ENCODE results near the gene PLIN4.

PLIN4 gene

DNA sequence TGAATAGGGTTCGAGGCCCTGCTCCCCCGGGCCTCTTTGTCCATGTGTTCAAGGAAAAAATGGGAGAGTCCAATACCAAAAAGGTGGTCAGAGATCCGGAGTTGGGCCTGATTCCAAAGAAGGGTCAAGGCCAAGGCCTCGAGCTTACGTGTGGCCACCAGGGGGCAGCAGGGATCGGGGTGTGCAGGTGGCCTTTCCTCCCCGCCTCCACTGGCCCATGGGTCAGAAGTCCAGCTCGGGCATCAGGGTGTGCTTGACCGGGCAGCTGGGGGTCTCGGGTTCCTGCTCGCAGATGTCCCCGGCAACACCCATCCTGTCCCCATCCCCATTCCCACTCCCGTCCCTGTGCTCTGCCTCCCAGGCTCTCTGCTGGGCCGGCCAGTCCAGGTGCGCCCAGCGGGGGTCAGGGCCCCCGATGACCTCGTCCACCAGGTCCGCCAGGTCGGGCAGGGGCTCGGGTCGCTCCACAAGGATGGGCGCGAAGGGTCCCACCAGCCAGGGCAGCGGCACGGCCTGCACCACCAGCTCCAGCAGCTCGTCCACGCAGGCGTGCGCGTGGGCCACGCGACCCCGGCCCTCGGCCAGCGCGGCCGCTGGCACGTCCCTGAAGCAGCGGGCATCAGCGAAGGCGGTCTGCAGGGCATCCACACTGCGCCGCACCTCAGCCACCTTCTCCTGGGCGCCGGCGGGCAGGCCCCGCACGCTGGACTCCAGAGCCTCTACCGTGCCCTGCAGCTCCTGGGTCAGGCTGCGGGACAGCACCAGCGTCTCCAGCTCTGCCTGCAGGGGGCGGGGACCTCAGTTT, 5.2 kb upstream of the PLIN4 start:
- no peak for DNase-seq

GRCh38 chr19:4522291-4523002, 4.2 kb upstream of the PLIN4 start:
- DNase-seq, result no peak

DNA sequence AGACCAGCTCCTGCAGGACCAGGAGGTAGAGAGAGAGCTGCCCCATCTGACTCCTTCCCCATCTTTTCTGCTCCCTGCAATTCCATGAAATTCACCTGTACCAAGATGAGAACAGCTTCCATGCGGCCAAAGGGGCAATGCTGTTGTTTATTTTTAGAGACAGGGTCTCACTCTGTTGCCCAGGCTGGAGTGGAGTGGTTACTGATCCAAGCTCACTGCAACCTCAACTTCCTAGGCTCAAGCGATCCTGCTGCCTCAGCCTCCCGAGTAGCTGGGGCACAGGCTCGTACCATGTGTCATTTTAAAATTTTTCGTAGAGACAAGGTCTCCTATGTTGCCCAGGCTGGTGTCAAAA, 3.6 kb upstream of the PLIN4 start:
- DNase-seq, result no peak

DNA sequence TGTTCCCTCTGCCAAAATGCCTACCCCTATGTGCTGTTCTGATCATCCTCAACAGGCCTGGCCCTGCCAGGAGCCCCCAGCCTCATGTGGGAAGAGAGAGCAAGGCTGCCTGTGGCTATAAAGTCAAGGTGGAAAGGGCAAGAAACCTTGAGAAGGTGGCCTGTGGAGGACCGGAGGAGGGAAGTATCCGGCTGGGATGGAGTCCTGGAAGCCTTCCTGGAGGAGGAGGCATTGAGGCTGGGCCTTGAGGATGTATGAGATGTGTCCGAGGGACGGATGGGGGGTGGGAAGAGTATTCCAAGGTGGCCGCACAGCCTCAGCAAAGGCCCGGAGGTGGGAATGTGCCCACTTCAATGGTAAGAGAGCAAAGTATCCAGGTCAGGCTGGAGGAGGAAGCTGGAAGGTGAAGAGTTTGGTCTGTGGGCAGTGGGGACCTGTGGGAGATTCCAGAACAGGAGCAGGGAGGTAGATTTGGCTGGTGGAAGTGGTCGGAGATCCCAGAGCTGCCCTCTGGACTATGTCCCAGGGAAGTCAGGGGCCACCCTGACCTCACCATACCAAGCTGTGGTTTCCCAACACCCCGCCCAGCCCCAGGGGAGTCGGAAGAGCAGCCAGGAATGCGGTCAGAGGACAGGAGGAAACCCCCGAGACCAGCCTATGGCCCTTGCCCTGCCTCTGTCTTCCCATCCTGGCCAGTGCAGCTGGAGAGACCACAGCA, 3.0 kb upstream of the PLIN4 start:
- no peak for DNase-seq

DNA sequence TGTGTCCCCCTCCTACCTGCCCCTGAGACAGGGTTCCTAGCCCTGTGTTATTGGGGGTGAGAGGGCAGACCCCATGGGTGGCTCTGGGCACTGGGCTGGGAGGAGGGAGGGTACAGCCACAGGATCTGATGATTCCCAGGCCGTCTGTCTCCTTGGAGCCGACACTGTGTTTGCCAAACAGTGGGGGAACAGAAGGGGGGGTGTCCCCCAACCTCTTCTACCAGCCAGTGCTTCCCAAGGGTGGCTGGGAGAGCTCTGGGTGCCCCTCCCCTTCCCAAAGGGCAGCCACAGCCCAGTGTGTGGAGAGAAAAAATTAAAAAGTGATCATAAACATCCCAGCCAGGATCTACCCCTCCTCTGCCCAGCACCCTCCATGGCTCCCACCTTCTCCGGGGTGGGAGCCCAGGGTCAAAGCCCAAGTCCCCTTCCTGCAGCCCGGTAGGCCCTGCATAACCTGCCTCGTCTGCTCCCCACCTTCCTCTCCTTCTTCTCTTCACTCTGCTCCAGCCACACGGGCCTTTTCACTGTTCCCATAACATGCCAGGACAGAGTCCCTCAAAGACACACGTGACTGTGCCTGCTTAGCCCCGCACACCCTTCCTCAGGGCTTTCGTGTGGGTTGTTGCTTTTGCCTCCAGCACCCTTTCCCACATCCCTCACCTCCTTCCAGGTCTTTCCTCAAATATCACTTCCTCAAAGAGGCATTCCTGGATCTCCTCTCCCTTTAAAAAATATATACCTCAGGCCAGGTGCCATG, 1.4 kb upstream of the PLIN4 start:
- DNase-seq, result no peak

GRCh38 chr19:4519172-4519496, 848 bp upstream of the PLIN4 start:
- no peak for DNase-seq

DNA sequence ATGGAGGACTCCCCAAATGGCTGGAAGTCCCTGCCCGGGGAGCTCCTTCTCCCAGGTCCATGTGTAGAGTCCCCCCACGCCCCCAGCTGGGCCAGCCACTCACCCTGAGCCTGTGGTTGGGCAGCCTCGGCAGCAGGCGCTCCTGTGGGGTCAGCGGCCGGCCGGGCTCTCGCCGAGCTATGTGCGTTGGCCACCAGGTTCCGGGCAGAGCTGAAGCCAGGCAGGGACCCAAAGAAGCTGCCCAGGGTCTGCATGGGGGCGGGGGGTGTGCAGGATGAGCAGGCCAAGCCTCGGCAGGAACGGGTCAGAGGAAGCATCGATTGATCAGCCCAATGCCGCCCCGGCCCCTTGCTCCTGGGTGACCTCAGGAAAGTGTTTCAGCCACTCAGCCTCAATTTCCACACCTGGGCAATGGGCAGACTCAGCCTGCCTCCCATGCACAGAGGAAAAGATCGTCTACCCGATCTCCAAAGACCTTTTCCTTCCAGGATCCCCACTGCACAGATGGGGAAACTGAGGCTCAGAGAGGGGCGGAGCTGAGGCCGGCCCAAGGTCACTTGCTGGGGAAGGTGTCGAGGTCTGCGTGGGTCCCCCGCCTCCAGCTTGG, 732 bp downstream of the PLIN4 start:
- no peak for DNase-seq

DNA sequence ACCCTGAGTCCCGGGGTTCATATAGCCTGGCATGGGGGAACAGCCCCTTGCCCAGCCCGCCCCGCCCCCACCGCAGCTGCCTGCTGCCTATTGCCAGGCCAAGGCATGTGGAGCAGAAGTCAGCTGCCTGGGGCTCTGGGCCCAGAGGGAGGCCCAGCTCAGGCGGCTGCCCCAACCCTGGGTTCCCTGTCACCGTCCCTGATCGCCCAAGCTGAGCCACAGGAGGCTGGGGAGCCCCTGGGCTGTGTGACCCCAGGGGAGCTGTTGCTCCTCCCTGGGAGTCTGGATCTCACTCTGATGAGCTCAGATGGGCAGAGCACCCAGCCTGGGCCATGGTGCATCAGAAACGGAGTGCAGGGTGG, 1.4 kb downstream of the PLIN4 start:
- no peak for DNase-seq

- no peak for DNase-seq
Observed at GRCh38 chr19:4516199-4516938, 1.9 kb downstream of the PLIN4 start.

- no peak for DNase-seq
Observed at GRCh38 chr19:4515732-4516131, 2.6 kb downstream of the PLIN4 start.

- DNase-seq, result no peak
Observed at GRCh38 chr19:4513248-4513647, 5.0 kb downstream of the PLIN4 start.

DNA sequence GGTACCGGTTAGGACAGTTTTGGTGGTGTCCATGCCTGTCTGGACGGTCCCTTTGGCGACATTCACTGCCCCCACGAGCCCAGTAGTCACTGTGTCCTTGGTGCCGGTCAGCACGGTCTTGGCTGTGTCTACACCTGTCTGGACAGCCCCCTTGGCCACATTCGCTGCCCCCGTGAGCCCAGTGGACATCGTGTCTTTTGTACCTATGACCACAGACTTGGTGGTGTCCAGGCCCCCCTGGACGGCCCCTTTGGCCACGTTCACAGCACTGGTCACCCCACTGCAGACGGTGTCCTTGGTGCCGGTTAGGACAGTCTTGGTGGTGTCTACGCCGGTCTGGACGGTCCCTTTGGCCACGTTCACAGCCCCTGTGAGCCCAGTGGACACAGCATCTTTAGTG, 6.2 kb downstream of the PLIN4 start:
- no peak for DNase-seq

GRCh38 chr19:4511300-4512054, 6.8 kb downstream of the PLIN4 start:
- no peak for DNase-seq

DNA sequence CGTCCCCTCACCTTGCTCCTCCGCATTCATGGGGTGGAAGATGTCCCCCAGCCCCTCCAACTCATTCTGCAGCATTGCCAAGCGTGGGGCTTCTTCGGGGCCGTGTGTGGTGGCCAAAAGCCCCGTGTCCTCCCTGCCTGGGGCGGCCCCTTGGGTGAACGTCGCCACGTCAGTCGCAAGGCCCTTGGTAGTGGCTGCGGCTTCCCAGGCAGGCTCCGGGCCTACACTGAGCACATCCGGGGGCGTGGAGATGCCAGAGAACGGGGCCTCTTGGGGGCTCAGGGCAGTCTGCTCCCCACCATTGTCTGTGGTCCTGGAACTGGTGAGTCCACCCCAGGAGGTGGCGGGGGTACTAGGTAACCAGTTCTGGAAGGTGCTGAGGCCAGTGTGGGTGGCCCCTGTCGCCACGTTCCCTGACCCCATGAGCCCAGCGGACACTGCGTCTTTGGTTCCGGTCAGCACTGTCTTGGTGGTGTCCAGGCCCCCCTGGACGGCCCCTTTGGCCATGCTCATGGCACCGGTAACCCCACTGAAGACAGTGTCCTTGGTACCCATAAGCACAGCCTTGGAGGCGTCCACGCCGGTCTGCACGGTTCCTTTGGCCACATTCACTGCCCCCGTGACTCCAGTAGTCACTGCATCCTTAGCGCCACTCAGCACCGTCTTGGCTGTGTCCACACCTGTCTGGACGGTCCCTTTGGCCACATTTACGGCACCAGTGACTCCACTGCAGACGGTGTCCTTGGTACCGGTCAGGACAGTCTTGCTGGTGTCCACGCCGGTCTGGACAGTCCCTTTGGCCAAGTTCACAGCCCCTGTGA, 7.6 kb downstream of the PLIN4 start:
- no peak for DNase-seq

GRCh38 chr19:4508698-4509097, 9.6 kb downstream of the PLIN4 start:
- DNase-seq, result no peak

DNA sequence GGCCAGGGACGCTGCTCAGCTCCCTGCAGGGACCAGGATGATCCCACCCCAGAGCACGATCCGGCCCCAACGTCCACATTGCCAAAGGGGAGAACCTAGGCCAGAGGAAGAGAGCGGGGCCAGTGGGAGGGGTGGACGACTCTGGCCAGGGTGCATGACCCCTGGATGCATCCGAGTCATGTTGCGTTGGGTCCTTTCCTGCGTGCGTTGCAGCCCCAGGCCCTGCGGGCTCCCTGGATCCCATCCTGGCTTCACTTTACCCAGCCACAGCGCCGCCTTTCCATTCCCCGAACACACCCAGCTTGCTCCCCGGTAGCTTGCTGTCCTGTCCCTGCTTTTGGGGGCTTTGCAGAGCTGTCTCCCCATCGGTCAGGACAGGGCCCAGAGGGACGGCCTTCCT, 10.5 kb downstream of the PLIN4 start:
- no peak for DNase-seq

- no peak for DNase-seq
Observed at GRCh38 chr19:4507150-4507452, 11.2 kb downstream of the PLIN4 start.

GRCh38 chr19:4506449-4507149, 11.7 kb downstream of the PLIN4 start:
- DNase-seq, result no peak

DNA sequence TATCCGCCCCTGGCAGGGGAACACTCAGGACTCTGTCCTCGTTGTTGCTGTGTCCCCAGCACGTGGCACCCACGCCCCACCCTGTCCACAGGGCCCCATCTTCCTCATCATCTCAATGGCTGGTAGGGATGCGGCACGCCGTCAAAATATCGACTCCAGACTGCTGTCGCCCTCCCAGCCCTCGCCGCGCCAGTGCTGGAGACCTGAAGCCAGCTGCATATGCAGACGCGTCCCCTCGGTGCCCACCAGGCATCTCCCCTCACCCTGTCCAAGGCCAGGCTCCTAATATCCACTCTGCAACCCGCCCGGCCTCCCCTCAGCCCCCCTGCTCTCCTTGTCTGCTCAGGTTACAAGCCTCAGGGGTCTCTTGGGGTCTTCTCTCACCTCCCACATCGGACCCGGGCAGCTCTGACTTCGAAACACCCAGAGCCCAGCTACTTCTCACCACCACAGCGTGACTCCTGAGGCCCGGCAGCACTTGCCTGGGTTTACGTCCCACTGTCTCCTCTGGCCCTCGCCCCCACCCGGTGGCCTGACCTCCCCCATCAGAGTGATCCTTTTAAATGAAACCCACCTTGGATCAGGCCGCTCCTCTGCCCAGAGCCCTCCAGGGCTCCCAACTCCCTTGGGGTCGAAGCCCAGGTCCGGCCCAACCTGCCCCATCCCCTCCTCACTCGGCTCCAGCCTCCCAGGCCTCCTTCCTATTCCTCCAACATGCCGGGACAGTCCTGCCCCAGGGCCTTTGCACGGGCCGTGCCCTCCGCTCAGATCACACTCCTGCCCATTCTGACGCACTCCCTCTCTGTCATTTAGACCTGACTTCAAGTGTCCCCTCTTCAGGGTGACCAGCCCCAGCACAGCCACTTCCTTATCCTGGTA, 12.5 kb downstream of the PLIN4 start:
- no peak for DNase-seq
